Activated T-cell treated with anti-CD3 and anti-CD28 coated beads, Interleukin-2, amount 50 U/mL, for 72 hours (primary cell): ENCODE data around the gene PRR35. TPM values are rescaled to one million over a fixed set of nuclear protein-coding genes. Genes with fewer than 3 reads are reported as not detected.

Source experiments
- ATAC-seq, 2 donors: fragments of 150-1000 bp; cut with Tn5 transposase; replicated peaks in 1 of 2; 2 replicates each; pipeline ENCODE4 v1.10.0; 2021; ENCODE audit warnings: moderate library complexity in 2 of 2, mild to moderate bottlenecking in 1 of 2
- DNase-seq, 2 donors: peaks; one replicate each; pipeline ENCODE4 v3.0.0; 2021 to 2022; ENCODE audit warnings: mixed read lengths in 1 of 2
- H3K27ac Mint-ChIP-seq: one replicate; pipeline ENCODE4 v1.8.0; 2022; ENCODE audit warnings: mild to moderate bottlenecking, moderate library complexity, mixed read lengths
- H3K27me3 Mint-ChIP-seq: one replicate; pipeline ENCODE4 v1.8.0; 2022; ENCODE audit warnings: low read depth, mixed read lengths
- H3K36me3 Mint-ChIP-seq, 2 donors: one replicate each; pipeline ENCODE4 v1.8.0; 2022; ENCODE audit warnings: mixed read lengths in 2 of 2, mild to moderate bottlenecking in 1 of 2; ENCODE audit not compliant: insufficient read depth in 2 of 2
- H3K4me1 Mint-ChIP-seq: one replicate; pipeline ENCODE4 v1.8.0; 2022; ENCODE audit warnings: low read depth, mixed read lengths
- H3K4me3 Mint-ChIP-seq, 2 donors: one replicate each; pipeline ENCODE4 v1.8.0; 2022; ENCODE audit warnings: mild to moderate bottlenecking in 2 of 2, mixed read lengths in 2 of 2, moderate library complexity in 2 of 2
- H3K9me3 Mint-ChIP-seq, 2 donors: one replicate each; pipeline ENCODE4 v1.8.0; 2022; ENCODE audit warnings: mixed read lengths in 2 of 2
- total RNA-seq, 2 donors: library from RNA; stranded (reverse); gene quantifications; one replicate each; pipeline ENCODE4 v1.2.3, GENCODE V29; 2022

The PRR35 gene
- total RNA-seq, 2 donors from 2014 or later: 0.10 TPM; not detected in 1

DNA sequence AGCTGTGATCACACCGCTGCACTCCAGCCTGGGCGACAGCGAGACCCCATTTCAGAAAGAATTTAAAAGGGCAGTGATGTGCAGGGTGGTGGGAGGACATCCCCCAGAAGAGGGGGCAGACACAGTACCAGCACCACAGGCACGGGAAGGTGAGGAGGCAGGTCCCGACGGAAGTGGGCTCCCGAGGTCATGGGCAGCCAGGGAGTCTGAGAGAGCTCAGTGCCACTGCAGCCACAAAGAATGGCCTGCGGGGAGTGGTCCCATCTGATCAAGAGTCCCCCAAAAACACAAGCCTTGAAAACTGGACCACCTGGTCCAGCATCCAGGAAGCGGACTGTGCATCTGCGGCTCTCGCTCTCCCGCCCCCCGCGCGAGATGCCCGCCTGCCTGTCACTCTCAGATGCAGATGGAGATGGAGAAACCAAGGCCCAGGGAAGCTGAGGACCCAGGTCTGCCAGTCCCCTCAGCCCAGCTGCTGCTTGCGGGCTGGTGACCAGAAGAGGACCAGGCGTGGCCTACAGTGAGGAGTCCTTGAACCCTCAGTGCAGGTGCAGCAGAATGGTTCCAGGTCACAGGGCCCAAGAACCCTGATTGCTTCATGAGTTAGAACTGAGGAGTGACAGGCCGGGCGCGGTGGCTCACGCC lies 37.0 kb upstream of the PRR35 start:
- H3K9me3 Mint-ChIP-seq: no peaks in the 10 kb centered on the region
- H3K36me3 Mint-ChIP-seq: no peaks in the 10 kb centered on the region
- H3K4me3 Mint-ChIP-seq: no peak overlapping the region
- H3K4me1 Mint-ChIP-seq: peaks cover 36% of the 10 kb centered on the region
- ATAC-seq (no peak), DNase-seq (no peak)
- peak overlapping the region; percentile 54 for H3K27ac Mint-ChIP-seq
- H3K27me3 Mint-ChIP-seq: no peaks in the 10 kb centered on the region

DNA sequence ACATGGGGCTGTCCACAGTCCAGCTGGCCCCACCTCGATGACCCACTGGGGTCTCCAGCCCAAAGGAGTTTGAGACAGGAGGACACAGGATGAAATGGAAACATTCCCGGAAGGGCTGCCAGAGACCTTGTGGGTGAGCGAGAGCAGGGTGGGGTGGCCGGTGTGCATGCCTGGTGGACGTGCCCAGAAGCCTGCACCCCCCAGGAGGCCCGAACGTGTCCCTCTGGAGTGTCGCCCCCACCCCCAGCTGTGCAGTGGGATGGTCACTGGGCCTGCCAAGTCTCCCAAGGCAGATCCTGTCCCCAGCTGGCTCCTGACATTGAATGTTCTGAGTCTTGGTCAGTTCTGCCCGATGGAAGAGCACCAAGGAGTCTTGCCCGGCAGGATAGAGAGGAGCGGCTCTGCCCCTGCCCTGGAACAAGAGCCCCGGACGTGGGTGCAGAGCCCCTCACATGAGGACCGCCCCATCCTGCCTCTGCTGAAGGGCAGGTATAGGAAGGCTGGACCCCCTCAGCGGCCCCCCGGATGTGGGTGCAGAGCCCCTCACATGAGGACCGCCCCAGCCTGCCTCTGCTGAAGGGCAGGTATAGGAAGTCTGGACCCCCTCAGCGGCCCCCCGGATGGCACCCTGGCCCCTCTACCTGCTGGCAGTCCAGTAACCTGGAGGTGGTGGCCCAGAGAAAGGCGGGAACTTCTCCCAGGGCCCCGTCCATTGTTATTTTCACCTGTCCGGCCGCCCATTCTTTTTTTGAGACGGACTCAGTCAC lies 35.7 kb upstream of the PRR35 start:
- Mint-ChIP-seq H3K4me3 (peak overlapping the region; percentile 85 to 87), H3K27ac (peak overlapping the region; percentile 94)
- DNase-seq: no peak

DNA sequence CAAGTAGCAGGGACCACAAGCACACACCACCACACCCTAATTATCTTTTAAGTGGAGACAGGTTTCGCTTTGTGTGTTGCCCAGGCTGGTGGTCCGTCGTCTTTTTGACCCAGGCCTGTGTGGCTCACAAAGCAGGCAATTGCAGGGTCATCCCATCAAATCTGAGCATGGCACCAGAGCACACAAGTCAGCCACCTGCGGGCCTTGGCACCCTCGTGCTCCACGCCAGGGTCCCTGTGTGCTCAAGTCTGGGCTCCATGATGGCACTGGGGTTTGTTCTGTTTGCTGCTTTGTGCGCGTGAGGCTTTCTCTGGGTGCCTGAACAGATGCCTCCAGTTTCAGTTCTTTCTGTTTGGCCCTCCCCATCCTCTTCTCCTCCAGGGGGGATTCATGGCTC lies 35.1 kb upstream of the PRR35 start:
- Mint-ChIP-seq H3K36me3 (peaks cover 2 to 3% of the 10 kb centered on the region in 2 donors), H3K27ac (peak overlapping the region; percentile 94), H3K4me3 (peak overlapping the region; percentile 85 to 87), H3K9me3 (no peaks in the 10 kb centered on the region), H3K27me3 (no peaks in the 10 kb centered on the region), H3K4me1 (peaks cover 54% of the 10 kb centered on the region)
- ATAC-seq (peak; percentile 0 to 1), DNase-seq (peak in 1 of 2 donors; percentile 35)

More for the DNA sequence above, 35.7 kb upstream of the PRR35 start:
- peaks cover 0 to 2% of the 10 kb centered on the region in 2 donors for H3K36me3 Mint-ChIP-seq
- no peak for ATAC-seq
- no peaks in the 10 kb centered on the region for H3K9me3 Mint-ChIP-seq
- H3K27me3 Mint-ChIP-seq: no peaks in the 10 kb centered on the region
- H3K4me1 Mint-ChIP-seq: peaks cover 47% of the 10 kb centered on the region

GRCh38 chr16:525520-526180 lies 34.5 kb upstream of the PRR35 start:
- Mint-ChIP-seq H3K36me3 (peaks cover 2 to 3% of the 10 kb centered on the region in 2 donors), H3K9me3 (no peaks in the 10 kb centered on the region), H3K4me1 (peaks cover 57% of the 10 kb centered on the region), H3K27me3 (no peaks in the 10 kb centered on the region), H3K27ac (peak overlapping the region; percentile 94), H3K4me3 (peak overlapping the region; percentile 85 to 87)
- ATAC-seq: peak; percentile 71 to 73
- DNase-seq: peak; percentile 83 to 90

- Mint-ChIP-seq H3K36me3 (peaks cover 2 to 3% of the 10 kb centered on the region in 2 donors), H3K4me1 (peaks cover 57% of the 10 kb centered on the region), H3K27ac (peak overlapping the region; percentile 75), H3K9me3 (no peaks in the 10 kb centered on the region), H3K4me3 (peak overlapping the region; percentile 85 to 87), H3K27me3 (no peaks in the 10 kb centered on the region)
- ATAC-seq (no peak), DNase-seq (no peak)
Measured at GRCh38 chr16:526181-527014, 33.8 kb upstream of the PRR35 start.

- DNase-seq (peak; percentile 89 to 92), ATAC-seq (peak; percentile 75 to 77)
- Mint-ChIP-seq H3K27me3 (no peaks in the 10 kb centered on the region), H3K36me3 (peaks cover 2 to 3% of the 10 kb centered on the region in 2 donors), H3K4me1 (peaks cover 57% of the 10 kb centered on the region), H3K9me3 (no peaks in the 10 kb centered on the region), H3K27ac (peak within 1 kb of the TSS; percentile 94), H3K4me3 (peak within 1 kb of the TSS; percentile 92 to 96)
Measured at GRCh38 chr16:527015-527903, 32.9 kb upstream of the PRR35 start, which contains the start of gene CAPN15. CAPN15 (plus strand) TSS chr16:527712; CDS start chr16:546839, 19,127 bp downstream.

- peak; percentile 44 to 46 for DNase-seq
- peak; percentile 1 to 8 for ATAC-seq
- Mint-ChIP-seq H3K4me1 (peaks cover 54% of the 10 kb centered on the region), H3K4me3 (peak overlapping the region; percentile 92 to 96), H3K36me3 (peaks cover 2 to 3% of the 10 kb centered on the region in 2 donors), H3K27ac (peak overlapping the region; percentile 94), H3K27me3 (no peaks in the 10 kb centered on the region), H3K9me3 (no peaks in the 10 kb centered on the region)
Measured at GRCh38 chr16:528111-529011, 31.8 kb upstream of the PRR35 start.

DNA sequence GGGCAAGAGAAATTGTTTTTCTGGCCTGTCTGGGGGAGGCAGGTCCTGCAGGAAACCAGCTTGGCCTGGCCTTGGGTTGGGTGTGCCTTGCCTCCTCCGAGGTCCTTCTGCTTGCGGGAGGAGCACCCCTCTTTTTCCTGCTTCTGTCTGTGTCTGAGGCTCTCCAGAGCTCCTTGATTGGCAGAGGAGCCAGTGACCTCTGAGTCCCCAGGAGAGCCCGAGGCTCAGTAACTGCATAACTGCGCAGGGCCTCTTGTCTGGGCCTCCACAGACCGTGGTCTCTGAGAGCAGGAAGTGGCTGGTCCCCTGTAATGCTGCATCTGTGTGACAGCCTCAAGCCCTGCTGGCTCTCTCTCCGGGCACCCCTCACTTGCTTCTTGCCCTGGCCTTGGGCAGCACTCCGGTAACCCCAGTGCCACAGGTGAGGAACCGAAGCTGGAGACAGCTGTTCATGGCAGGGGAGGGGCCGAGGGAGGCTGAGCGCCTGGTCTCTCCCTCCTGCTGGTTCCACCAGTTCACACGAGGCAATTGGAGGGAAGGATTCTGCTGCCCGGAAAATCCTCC lies 31.1 kb upstream of the PRR35 start:
- H3K4me3 Mint-ChIP-seq: peak overlapping the region; percentile 92 to 96
- peak overlapping the region; percentile 94 for H3K27ac Mint-ChIP-seq
- H3K9me3 Mint-ChIP-seq: no peaks in the 10 kb centered on the region
- ATAC-seq (no peak), DNase-seq (peak; percentile 28 to 32)
- peaks cover 47% of the 10 kb centered on the region for H3K4me1 Mint-ChIP-seq
- peaks cover 2 to 3% of the 10 kb centered on the region in 2 donors for H3K36me3 Mint-ChIP-seq
- H3K27me3 Mint-ChIP-seq: no peaks in the 10 kb centered on the region

GRCh38 chr16:530111-530817 lies 29.9 kb upstream of the PRR35 start:
- Mint-ChIP-seq H3K9me3 (no peaks in the 10 kb centered on the region), H3K4me3 (peak overlapping the region; percentile 60 to 66), H3K27ac (peak overlapping the region; percentile 68), H3K27me3 (no peaks in the 10 kb centered on the region), H3K36me3 (peaks cover 2 to 3% of the 10 kb centered on the region in 2 donors), H3K4me1 (peaks cover 37% of the 10 kb centered on the region)
- DNase-seq (no peak), ATAC-seq (no peak)

DNA sequence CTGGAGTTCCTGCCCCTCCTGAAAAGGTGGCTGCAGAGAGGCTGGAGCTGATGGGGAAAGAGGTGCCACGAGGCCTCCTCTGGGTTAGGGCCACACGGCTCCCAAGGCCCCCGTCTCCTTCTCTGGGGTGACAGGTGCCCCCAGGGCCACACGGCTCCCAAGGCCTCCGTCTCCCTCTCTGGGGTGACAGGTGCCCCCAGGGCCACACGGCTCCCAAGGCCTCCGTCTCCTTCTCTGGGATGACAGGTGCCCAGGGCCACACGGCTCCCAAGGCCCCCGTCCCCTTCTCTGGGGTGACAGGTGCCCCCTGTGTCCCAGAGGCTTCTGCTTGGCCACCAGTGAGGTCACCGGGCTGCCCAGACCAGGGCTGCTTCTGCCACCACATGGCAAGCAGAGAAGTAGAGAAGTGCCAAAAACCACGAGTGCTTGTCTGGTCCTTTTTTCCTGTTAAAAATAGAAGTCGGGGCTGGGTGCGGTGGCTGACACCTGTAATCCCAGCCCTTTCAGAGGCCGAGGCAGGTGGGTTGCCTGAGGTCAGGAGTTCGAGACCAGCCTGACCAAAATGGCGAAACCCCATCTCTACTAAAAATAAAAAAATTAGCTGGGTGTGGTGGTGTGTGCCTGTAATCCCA lies 28.6 kb upstream of the PRR35 start:
- Mint-ChIP-seq H3K4me3 (no peak overlapping the region), H3K9me3 (no peaks in the 10 kb centered on the region), H3K27me3 (no peaks in the 10 kb centered on the region), H3K36me3 (peaks cover 2 to 3% of the 10 kb centered on the region in 2 donors), H3K27ac (no peak overlapping the region), H3K4me1 (peaks cover 24% of the 10 kb centered on the region)
- DNase-seq (no peak), ATAC-seq (no peak)
